HG02943 (cell line): ENCODE measurements around the gene DIP2B.

ENCODE experiments used
- ATAC-seq: cut with Tn5 transposase; IDR thresholded peaks from one replicate; pipeline ENCODE4 v1.9.1; 2021; ENCODE audit warnings: mild to moderate bottlenecking, low read depth, moderate library complexity; ENCODE audit not compliant: unreplicated experiment

DIP2B gene

GRCh38 chr12:50720085-50720484, 215.3 kb downstream of the DIP2B start:
- ATAC-seq, result no peak

GRCh38 chr12:50720501-50720900, 215.7 kb downstream of the DIP2B start:
- no peak for ATAC-seq

GRCh38 chr12:50723865-50724264, 219.1 kb downstream of the DIP2B start:
- ATAC-seq, result no peak

GRCh38 chr12:50725011-50725942, 220.5 kb downstream of the DIP2B start:
- no peak for ATAC-seq

GRCh38 chr12:50727466-50727865, 222.7 kb downstream of the DIP2B start:
- ATAC-seq, result no peak

GRCh38 chr12:50728417-50728816, 223.6 kb downstream of the DIP2B start:
- no peak for ATAC-seq

GRCh38 chr12:50728841-50729240, 224.1 kb downstream of the DIP2B start:
- no peak for ATAC-seq

GRCh38 chr12:50732591-50732990, 227.8 kb downstream of the DIP2B start:
- no peak for ATAC-seq

- no peak for ATAC-seq
These were observed 228.9 kb downstream of the DIP2B start for GRCh38 chr12:50733706-50734105.

GRCh38 chr12:50734409-50735263, 229.9 kb downstream of the DIP2B start:
- no peak for ATAC-seq

- no peak for ATAC-seq
These were observed 234.8 kb downstream of the DIP2B start for GRCh38 chr12:50739611-50740010.

- ATAC-seq, result no peak
These were observed 235.5 kb downstream of the DIP2B start for GRCh38 chr12:50740307-50740706.

GRCh38 chr12:50742776-50743175, 238.0 kb downstream of the DIP2B start:
- ATAC-seq, result no peak

GRCh38 chr12:50745861-50746260, 241.1 kb downstream of the DIP2B start:
- no peak for ATAC-seq

- no peak for ATAC-seq
These were observed 241.6 kb downstream of the DIP2B start for GRCh38 chr12:50746431-50746830.

GRCh38 chr12:50747817-50748216, 243.0 kb downstream of the DIP2B start:
- no peak for ATAC-seq

GRCh38 chr12:50749459-50749882, 244.7 kb downstream of the DIP2B start:
- no peak for ATAC-seq

- ATAC-seq, result no peak
These were observed 245.6 kb downstream of the DIP2B start for GRCh38 chr12:50750366-50750765.

- ATAC-seq, result no peak
These were observed 247.3 kb downstream of the DIP2B start for GRCh38 chr12:50751948-50752721.

- ATAC-seq, result no peak
These were observed 248.5 kb downstream of the DIP2B start for GRCh38 chr12:50753232-50753769.
